ENCODE measurements around the gene PLXNA2. TPM values are rescaled to one million over a fixed set of nuclear protein-coding genes. Genes with fewer than 3 reads are reported as not detected.

The PLXNA2 gene
- total RNA-seq, 1 experiment from 2014 or later, result 10.2 TPM

- CTCF ChIA-PET, result no interaction called here
- Histone ChIP-seq H2AFZ (no peak overlapping the region), H3K27me3 (ENCODE audit: insufficient read depth, low read depth) (no peaks in the 10 kb centered on the region), H3K9me2 (ENCODE audit: insufficient read depth) (no peaks in the 10 kb centered on the region), H3K79me2 (ENCODE audit: low read depth) (peaks cover 21% of the 10 kb centered on the region), H3K4me3 (no peak overlapping the region), H4K20me1 (ENCODE audit: insufficient read depth) (no peaks in the 10 kb centered on the region), H3F3A (ENCODE audit: insufficient read depth, low read depth) (peaks cover 45% of the 10 kb centered on the region), H3K4me2 (peak overlapping the region; percentile 71), H3K36me3 (ENCODE audit: low read depth) (0 out of 2 replicates have a peak, but pooled peaks cover 3% of the 10 kb centered on the region), H3K4me1 (replicated peaks; ENCODE audit: insufficient read depth) (peaks cover 70% of the 10 kb centered on the region), H3K9me3 (ENCODE audit: insufficient read depth, low read depth) (no peaks in the 10 kb centered on the region), H3K27ac (peak overlapping the region; percentile 74)
- TF ChIP-seq EZH2 (IDR thresholded peaks at IDR 0.05; ENCODE audit: low read depth), result no peak
- TF ChIP-seq, protein P1, sequence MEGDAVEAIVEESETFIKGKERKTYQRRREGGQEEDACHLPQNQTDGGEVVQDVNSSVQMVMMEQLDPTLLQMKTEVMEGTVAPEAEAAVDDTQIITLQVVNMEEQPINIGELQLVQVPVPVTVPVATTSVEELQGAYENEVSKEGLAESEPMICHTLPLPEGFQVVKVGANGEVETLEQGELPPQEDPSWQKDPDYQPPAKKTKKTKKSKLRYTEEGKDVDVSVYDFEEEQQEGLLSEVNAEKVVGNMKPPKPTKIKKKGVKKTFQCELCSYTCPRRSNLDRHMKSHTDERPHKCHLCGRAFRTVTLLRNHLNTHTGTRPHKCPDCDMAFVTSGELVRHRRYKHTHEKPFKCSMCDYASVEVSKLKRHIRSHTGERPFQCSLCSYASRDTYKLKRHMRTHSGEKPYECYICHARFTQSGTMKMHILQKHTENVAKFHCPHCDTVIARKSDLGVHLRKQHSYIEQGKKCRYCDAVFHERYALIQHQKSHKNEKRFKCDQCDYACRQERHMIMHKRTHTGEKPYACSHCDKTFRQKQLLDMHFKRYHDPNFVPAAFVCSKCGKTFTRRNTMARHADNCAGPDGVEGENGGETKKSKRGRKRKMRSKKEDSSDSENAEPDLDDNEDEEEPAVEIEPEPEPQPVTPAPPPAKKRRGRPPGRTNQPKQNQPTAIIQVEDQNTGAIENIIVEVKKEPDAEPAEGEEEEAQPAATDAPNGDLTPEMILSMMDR (conservative IDR thresholded peaks at IDR 0.05), result no peak
- DNase-seq, result no peak
- BruUV-seq (replicated peaks), result no TSS peak
- intact Hi-C loops (cut with micrococcal nuclease; ENCODE audit: unreplicated experiment), result loop anchor here (1.0 kb wide), 2 partner anchors 17 to 27 kb away; no protein-coding TSS in a partner anchor
- POLR2A ChIA-PET (ENCODE audit: unreplicated experiment), result no interaction called here
Measured at GRCh38 chr1:208203848-208204609, 40.2 kb downstream of the PLXNA2 start.

DNA sequence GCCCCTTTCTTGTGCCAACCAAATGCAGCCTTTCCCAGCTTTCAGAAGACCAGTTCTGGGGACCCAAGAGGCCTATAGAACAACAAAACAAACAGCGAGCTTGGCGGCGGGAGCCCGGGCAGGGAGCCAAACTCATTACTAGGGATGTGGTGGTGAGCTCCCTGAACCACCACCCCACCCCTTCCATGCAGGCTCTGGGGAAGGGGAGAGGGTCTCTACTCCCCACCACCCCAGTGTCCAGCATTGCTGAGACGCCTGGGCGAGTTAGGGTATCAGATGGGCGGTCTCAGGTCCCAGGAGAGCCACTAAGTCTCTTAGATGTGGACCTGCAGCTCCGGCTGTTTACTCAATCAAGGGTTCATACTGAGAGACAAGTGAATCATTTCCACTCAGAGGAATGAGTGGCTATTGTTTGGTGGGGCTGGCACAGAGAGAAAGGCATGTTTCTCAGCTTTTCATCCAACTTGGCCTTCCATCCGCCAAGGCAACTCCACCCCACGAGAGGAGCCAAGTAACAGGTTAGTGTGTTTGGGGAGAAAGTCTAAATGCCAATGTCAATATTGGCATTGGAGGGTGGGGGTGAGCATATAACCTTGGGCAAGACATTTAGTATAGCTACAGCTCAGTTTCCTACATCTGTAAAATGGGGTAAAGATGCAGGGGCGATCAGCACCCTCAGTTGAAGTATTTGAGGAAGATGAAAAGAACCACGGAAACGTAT lies 40.9 kb downstream of the PLXNA2 start:
- ChIA-PET POLR2A (ENCODE audit: unreplicated experiment) (interaction anchor here (0.6 to 0.9 kb wide), 6 partner anchors 12 to 1192 kb away, joined by 3 to 13 read pairs (median 4); no protein-coding TSS in a partner anchor), CTCF (interaction anchor here (0.7 kb wide), 1 partner anchor 14 kb away, joined by 3 read pairs; no protein-coding TSS in a partner anchor)
- Histone ChIP-seq H3K9me3 (ENCODE audit: insufficient read depth, low read depth) (no peaks in the 10 kb centered on the region), H4K20me1 (ENCODE audit: insufficient read depth) (no peaks in the 10 kb centered on the region), H3K9me2 (ENCODE audit: insufficient read depth) (no peaks in the 10 kb centered on the region), H3K27me3 (ENCODE audit: insufficient read depth, low read depth) (no peaks in the 10 kb centered on the region), H3K4me1 (replicated peaks; ENCODE audit: insufficient read depth) (peaks cover 68% of the 10 kb centered on the region), H3K4me2 (peak overlapping the region; percentile 71), H3F3A (ENCODE audit: insufficient read depth, low read depth) (peaks cover 45% of the 10 kb centered on the region), H3K4me3 (peak overlapping the region; percentile 29; the same call in 1 of the 2 replicates), H3K27ac (peak overlapping the region; percentile 74), H2AFZ (no peak overlapping the region), H3K79me2 (ENCODE audit: low read depth) (peaks cover 21% of the 10 kb centered on the region), H3K36me3 (ENCODE audit: low read depth) (0 out of 2 replicates have a peak, but pooled peaks cover 3% of the 10 kb centered on the region)
- BruUV-seq (replicated peaks), result no TSS peak
- intact Hi-C loops (cut with micrococcal nuclease; ENCODE audit: unreplicated experiment), result loop anchor here (1.0 kb wide), 2 partner anchors 18 to 28 kb away; no protein-coding TSS in a partner anchor
- TF ChIP-seq, protein P1 (conservative IDR thresholded peaks at IDR 0.05), result no peak
- no peak for TF ChIP-seq EZH2 (IDR thresholded peaks at IDR 0.05; ENCODE audit: low read depth)
- peak; percentile 62 to 93 for DNase-seq

DNA sequence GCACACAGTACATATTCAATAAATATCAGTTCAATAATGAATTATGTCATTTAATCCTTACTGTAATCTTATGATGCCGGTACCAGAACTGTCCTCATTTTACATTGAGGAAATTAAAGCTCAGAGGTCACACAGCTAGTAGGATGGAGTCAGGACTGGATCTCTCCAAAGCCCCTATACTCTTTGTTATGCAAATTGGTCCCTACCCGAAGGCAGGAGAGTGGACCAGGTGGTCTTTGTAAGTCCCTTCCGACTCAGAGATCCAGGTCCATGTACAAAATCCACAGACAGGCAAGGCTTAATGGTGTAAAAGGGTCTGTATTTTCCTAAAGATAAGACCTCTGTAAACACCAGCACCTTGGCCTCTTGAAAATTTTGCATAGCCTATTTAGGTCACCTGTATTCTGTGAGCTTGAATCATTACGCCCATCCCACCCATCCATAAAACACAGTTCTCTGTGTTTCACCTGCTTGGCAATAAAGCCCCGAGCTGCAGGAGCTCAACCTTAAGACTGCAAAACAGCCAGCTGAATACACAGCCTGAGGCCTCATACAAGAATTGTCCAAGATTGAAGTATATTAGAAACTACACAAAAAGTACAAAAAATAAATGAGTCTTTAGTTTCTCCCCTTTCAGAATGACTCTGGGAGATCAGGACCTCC lies 41.7 kb downstream of the PLXNA2 start:
- no TSS peak for BruUV-seq (replicated peaks)
- H4K20me1 ChIP-seq (ENCODE audit: insufficient read depth), result no peaks in the 10 kb centered on the region
- peaks cover 21% of the 10 kb centered on the region for H3K79me2 ChIP-seq (ENCODE audit: low read depth)
- peak overlapping the region; percentile 71 for H3K4me2 ChIP-seq
- H3K27ac ChIP-seq, result peak overlapping the region; percentile 74
- POLR2A ChIA-PET (ENCODE audit: unreplicated experiment), result interaction anchor here (0.6 to 0.9 kb wide), 3 partner anchors 11 to 148 kb away, joined by 3 to 5 read pairs (median 4); no protein-coding TSS in a partner anchor
- peak overlapping the region; percentile 29; the same call in 1 of the 2 replicates for H3K4me3 ChIP-seq
- H3K9me3 ChIP-seq (ENCODE audit: insufficient read depth, low read depth), result no peaks in the 10 kb centered on the region
- DNase-seq, result no peak
- peaks cover 45% of the 10 kb centered on the region for H3F3A ChIP-seq (ENCODE audit: insufficient read depth, low read depth)
- CTCF ChIA-PET, result interaction anchor here (0.7 kb wide), 1 partner anchor 13 kb away, joined by 3 read pairs; no protein-coding TSS in a partner anchor
- intact Hi-C loops (cut with micrococcal nuclease; ENCODE audit: unreplicated experiment), result no loop called here
- no peaks in the 10 kb centered on the region for H3K9me2 ChIP-seq (ENCODE audit: insufficient read depth)
- no peaks in the 10 kb centered on the region for H3K27me3 ChIP-seq (ENCODE audit: insufficient read depth, low read depth)
- no peak overlapping the region for H2AFZ ChIP-seq
- no peak for TF ChIP-seq EZH2 (IDR thresholded peaks at IDR 0.05; ENCODE audit: low read depth)
- TF ChIP-seq, protein P1 (conservative IDR thresholded peaks at IDR 0.05), result no peak
- H3K36me3 ChIP-seq (ENCODE audit: low read depth), result 0 out of 2 replicates have a peak, but pooled peaks cover 3% of the 10 kb centered on the region
- peaks cover 59% of the 10 kb centered on the region for H3K4me1 ChIP-seq (replicated peaks; ENCODE audit: insufficient read depth)

All from PC-9 (cell line).